ENCODE results near the gene GDPD3. TPM values are rescaled to one million over a fixed set of nuclear protein-coding genes. Genes with fewer than 3 reads are reported as not detected.

The GDPD3 gene, protein sequence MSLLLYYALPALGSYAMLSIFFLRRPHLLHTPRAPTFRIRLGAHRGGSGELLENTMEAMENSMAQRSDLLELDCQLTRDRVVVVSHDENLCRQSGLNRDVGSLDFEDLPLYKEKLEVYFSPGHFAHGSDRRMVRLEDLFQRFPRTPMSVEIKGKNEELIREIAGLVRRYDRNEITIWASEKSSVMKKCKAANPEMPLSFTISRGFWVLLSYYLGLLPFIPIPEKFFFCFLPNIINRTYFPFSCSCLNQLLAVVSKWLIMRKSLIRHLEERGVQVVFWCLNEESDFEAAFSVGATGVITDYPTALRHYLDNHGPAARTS
- total RNA-seq = under 1 TPM; 0.42 to 0.67 TPM
- polyA plus RNA-seq = under 1 TPM; 0.43 to 0.71 TPM

DNA sequence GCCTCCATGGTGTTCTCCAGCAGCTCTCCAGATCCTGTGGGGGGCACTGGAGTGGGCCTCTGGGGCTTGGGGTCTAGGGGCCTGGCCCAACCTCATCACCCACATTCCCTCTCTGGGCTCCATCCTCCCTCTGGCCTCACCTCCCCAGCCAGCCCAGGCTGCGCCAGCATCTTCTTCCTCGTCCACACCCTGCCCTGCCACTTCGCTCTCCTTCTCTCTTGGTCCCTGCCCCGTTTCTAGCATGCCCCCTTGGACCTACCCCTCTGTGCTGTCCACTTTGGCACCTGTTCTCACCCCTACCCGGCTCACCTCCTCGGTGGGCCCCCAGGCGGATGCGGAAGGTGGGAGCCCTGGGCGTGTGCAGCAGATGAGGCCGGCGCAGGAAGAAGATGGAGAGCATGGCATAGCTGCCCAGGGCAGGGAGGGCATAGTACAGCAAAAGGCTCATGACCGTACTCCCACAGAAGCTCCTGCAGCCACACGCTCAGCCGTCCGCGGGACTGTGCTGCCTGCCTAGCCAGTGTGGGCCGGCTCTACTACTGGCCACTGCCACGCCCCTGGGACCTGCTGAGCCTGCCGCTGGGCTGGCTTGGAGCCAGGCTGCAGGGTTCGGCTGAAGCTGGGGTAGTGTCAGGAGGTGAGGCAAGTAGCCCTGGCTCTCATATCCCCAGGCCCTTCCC, at the start of gene GDPD3:
GDPD3 (minus strand) TSS at position 507 of the 680 bp plus-strand sequence; CDS start at position 448, 59 bp downstream.
- Histone ChIP-seq H3K9ac (ENCODE audit: low read depth in 1 of 2, low read length in 2 of 2) (no peak within 1 kb of the TSS), H3K27ac (ENCODE audit: low read depth in 1 of 2, low read length in 2 of 2) (no peak within 1 kb of the TSS), H3K36me3 (ENCODE audit: control insufficient read depth in 4 of 4, insufficient read depth in 3 of 4, low read depth in 1 of 4, low read length in 3 of 4) (peaks cover 6 to 18% (median 7%) of the 10 kb centered on the region in 4 donors), H3K27me3 (ENCODE audit: control insufficient read depth in 4 of 4, insufficient read depth in 4 of 4, low read length in 3 of 4) (no peaks in the 10 kb centered on the region), H3K4me3 (ENCODE audit: low read depth in 1 of 3, low read length in 3 of 3) (no peak within 1 kb of the TSS), H3K4me1 (ENCODE audit: control insufficient read depth in 4 of 4, insufficient read depth in 4 of 4, low read length in 3 of 4) (no peaks in the 10 kb centered on the region), H3K9me3 (ENCODE audit: control insufficient read depth in 4 of 4, low read length in 3 of 4) (no peaks in the 10 kb centered on the region)
- TF ChIP-seq FOXA2 (IDR thresholded peaks at IDR 0.05) = no peak
- no peak for TF ChIP-seq HNF4A (conservative IDR thresholded peaks at IDR 0.05)
- TF ChIP-seq JUND (IDR thresholded peaks at IDR 0.05) = no peak
- TF ChIP-seq, protein P1, sequence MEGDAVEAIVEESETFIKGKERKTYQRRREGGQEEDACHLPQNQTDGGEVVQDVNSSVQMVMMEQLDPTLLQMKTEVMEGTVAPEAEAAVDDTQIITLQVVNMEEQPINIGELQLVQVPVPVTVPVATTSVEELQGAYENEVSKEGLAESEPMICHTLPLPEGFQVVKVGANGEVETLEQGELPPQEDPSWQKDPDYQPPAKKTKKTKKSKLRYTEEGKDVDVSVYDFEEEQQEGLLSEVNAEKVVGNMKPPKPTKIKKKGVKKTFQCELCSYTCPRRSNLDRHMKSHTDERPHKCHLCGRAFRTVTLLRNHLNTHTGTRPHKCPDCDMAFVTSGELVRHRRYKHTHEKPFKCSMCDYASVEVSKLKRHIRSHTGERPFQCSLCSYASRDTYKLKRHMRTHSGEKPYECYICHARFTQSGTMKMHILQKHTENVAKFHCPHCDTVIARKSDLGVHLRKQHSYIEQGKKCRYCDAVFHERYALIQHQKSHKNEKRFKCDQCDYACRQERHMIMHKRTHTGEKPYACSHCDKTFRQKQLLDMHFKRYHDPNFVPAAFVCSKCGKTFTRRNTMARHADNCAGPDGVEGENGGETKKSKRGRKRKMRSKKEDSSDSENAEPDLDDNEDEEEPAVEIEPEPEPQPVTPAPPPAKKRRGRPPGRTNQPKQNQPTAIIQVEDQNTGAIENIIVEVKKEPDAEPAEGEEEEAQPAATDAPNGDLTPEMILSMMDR (IDR thresholded peaks at IDR 0.05; ENCODE audit: low read depth, low read length, missing input control) = no peak
- TF ChIP-seq RAD21 (IDR thresholded peaks at IDR 0.05) = no peak
- TF ChIP-seq, protein P2, sequence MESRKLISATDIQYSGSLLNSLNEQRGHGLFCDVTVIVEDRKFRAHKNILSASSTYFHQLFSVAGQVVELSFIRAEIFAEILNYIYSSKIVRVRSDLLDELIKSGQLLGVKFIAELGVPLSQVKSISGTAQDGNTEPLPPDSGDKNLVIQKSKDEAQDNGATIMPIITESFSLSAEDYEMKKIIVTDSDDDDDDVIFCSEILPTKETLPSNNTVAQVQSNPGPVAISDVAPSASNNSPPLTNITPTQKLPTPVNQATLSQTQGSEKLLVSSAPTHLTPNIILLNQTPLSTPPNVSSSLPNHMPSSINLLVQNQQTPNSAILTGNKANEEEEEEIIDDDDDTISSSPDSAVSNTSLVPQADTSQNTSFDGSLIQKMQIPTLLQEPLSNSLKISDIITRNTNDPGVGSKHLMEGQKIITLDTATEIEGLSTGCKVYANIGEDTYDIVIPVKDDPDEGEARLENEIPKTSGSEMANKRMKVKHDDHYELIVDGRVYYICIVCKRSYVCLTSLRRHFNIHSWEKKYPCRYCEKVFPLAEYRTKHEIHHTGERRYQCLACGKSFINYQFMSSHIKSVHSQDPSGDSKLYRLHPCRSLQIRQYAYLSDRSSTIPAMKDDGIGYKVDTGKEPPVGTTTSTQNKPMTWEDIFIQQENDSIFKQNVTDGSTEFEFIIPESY (IDR thresholded peaks at IDR 0.05) = no peak
- no peak for TF ChIP-seq NR2F2 (IDR thresholded peaks at IDR 0.05)
- WGBS = 70% methylated on average over 20 of the region's 20 CpGs
- DNase-seq (ENCODE audit: low spot score) = no peak

DNA sequence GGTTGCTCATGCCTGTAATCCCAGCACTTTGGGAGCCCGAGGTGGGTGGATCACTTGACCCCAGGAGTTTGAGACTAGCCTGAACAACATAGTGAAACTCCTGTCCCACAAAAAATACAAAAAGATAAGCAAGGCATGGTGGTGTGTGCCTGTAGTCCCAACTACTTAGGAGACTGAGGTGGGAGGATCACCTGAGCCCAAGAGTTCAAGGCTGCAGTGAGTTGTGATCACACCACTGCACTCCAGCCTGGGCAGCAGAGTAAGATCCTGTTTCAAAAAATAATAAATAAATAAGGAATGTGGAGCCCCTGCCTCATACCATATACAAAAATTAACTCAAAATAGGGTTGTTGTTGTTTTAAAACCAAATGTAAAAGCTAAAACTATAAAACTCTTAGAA, 43.9 kb upstream of the GDPD3 start:
- 82% methylated on average over 1 of the region's 1 CpG for WGBS
- no peak overlapping the region for H3K9ac ChIP-seq (ENCODE audit: low read depth in 1 of 2, low read length in 2 of 2)
- no peaks in the 10 kb centered on the region for H3K9me3 ChIP-seq (ENCODE audit: control insufficient read depth in 4 of 4, low read length in 3 of 4)
- H3K4me1 ChIP-seq (ENCODE audit: control insufficient read depth in 4 of 4, insufficient read depth in 4 of 4, low read length in 3 of 4) = no peaks in the 10 kb centered on the region
- DNase-seq (ENCODE audit: low spot score) = no peak
- TF ChIP-seq HNF4A (conservative IDR thresholded peaks at IDR 0.05) = no peak
- no peak for TF ChIP-seq FOXA1 (IDR thresholded peaks at IDR 0.05)
- TF ChIP-seq NR2F2 (IDR thresholded peaks at IDR 0.05) = no peak
- TF ChIP-seq TAF1 (conservative IDR thresholded peaks at IDR 0.05) = no peak
- TF ChIP-seq SP1 (IDR thresholded peaks at IDR 0.05) = no peak
- no peaks in the 10 kb centered on the region for H3K27me3 ChIP-seq (ENCODE audit: control insufficient read depth in 4 of 4, insufficient read depth in 4 of 4, low read length in 3 of 4)
- no peak overlapping the region for H3K4me3 ChIP-seq (ENCODE audit: low read depth in 1 of 3, low read length in 3 of 3)
- H3K27ac ChIP-seq (ENCODE audit: low read depth in 1 of 2, low read length in 2 of 2) = no peak overlapping the region
- H3K36me3 ChIP-seq (ENCODE audit: control insufficient read depth in 4 of 4, insufficient read depth in 3 of 4, low read depth in 1 of 4, low read length in 3 of 4) = no peaks in the 10 kb centered on the region

DNA sequence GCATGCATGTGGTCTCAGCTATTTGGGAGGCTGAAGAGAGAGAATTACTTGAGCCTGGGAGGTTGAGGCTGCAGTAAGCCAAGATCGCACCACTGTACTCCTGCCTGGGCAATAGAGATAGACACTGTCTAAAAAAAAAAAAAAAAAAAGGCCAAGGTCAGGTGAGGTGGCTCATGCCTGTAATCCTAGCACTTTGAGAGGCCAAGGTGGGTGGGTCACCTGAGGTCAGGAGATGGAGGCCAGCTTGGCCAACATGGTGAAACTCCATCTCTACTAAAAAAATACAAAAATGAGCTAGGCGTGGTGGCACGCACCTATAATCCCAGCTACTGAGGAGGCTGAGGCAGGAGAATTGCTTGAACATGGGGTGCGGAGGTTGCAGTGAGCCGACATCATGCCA, 41.9 kb upstream of the GDPD3 start:
- no peaks in the 10 kb centered on the region for H3K36me3 ChIP-seq (ENCODE audit: control insufficient read depth in 4 of 4, insufficient read depth in 3 of 4, low read depth in 1 of 4, low read length in 3 of 4)
- H3K4me1 ChIP-seq (ENCODE audit: control insufficient read depth in 4 of 4, insufficient read depth in 4 of 4, low read length in 3 of 4) = no peaks in the 10 kb centered on the region
- H3K9me3 ChIP-seq (ENCODE audit: control insufficient read depth in 4 of 4, low read length in 3 of 4) = no peaks in the 10 kb centered on the region
- WGBS = 97% methylated on average over 5 of the region's 5 CpGs
- no peak for DNase-seq (ENCODE audit: low spot score)
- H3K4me3 ChIP-seq (ENCODE audit: low read depth in 1 of 3, low read length in 3 of 3) = no peak overlapping the region
- no peak overlapping the region for H3K27ac ChIP-seq (ENCODE audit: low read depth in 1 of 2, low read length in 2 of 2)
- TF ChIP-seq, protein P2 (IDR thresholded peaks at IDR 0.05) = no peak
- no peak for TF ChIP-seq HNF4A (conservative IDR thresholded peaks at IDR 0.05)
- TF ChIP-seq, protein P3, sequence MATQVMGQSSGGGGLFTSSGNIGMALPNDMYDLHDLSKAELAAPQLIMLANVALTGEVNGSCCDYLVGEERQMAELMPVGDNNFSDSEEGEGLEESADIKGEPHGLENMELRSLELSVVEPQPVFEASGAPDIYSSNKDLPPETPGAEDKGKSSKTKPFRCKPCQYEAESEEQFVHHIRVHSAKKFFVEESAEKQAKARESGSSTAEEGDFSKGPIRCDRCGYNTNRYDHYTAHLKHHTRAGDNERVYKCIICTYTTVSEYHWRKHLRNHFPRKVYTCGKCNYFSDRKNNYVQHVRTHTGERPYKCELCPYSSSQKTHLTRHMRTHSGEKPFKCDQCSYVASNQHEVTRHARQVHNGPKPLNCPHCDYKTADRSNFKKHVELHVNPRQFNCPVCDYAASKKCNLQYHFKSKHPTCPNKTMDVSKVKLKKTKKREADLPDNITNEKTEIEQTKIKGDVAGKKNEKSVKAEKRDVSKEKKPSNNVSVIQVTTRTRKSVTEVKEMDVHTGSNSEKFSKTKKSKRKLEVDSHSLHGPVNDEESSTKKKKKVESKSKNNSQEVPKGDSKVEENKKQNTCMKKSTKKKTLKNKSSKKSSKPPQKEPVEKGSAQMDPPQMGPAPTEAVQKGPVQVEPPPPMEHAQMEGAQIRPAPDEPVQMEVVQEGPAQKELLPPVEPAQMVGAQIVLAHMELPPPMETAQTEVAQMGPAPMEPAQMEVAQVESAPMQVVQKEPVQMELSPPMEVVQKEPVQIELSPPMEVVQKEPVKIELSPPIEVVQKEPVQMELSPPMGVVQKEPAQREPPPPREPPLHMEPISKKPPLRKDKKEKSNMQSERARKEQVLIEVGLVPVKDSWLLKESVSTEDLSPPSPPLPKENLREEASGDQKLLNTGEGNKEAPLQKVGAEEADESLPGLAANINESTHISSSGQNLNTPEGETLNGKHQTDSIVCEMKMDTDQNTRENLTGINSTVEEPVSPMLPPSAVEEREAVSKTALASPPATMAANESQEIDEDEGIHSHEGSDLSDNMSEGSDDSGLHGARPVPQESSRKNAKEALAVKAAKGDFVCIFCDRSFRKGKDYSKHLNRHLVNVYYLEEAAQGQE (IDR thresholded peaks at IDR 0.05) = no peak
- TF ChIP-seq, protein P4, sequence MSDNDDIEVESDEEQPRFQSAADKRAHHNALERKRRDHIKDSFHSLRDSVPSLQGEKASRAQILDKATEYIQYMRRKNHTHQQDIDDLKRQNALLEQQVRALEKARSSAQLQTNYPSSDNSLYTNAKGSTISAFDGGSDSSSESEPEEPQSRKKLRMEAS (IDR thresholded peaks at IDR 0.05) = no peak
- no peaks in the 10 kb centered on the region for H3K27me3 ChIP-seq (ENCODE audit: control insufficient read depth in 4 of 4, insufficient read depth in 4 of 4, low read length in 3 of 4)
- no peak overlapping the region for H3K9ac ChIP-seq (ENCODE audit: low read depth in 1 of 2, low read length in 2 of 2)
